ENCODE measurements around the gene SERPINC1. TPM values are rescaled to one million over a fixed set of nuclear protein-coding genes. Genes with fewer than 3 reads are reported as not detected.
A peak's percentile ranks its signal among the peaks of the same experiment; 100 is the strongest.

Gene SERPINC1
- total and polyA plus RNA-seq, 10 of the 15 experiments (the other 5 are each of a cell fraction or from before 2014, with no cell fraction given) = 0.11 to 0.44 TPM; not detected in 8

- H3K27me3 ChIP-seq (replicated peaks in 1 of 2; ENCODE audit: control insufficient read depth in 2 of 2, insufficient read depth in 2 of 2, low read length in 1 of 2) = no peaks in the 10 kb centered on the region
- H3K9ac ChIP-seq (ENCODE audit: control insufficient read depth, insufficient read depth, low read length) = peak overlapping the region; percentile 7; the same call in 1 of the 2 replicates
- SMC1A ChIA-PET (ENCODE audit: uncharacterized antibody, unreplicated experiment) = interaction anchor here (1.0 to 1.7 kb wide), 6 partner anchors 10 to 155 kb away, joined by 3 to 6 read pairs (median 5); no protein-coding TSS in a partner anchor
- in situ Hi-C loops (cut with MboI) (no loop called here), intact Hi-C loops (cut with micrococcal nuclease; ENCODE audit: unreplicated experiment) (loop anchor here (10.0 kb wide), 2 partner anchors 141 to 351 kb away; no protein-coding TSS in a partner anchor)
- peak overlapping the region; percentile 81 for H3K4me3 ChIP-seq
- POLR2A ChIA-PET = interaction anchor here (0.5 to 1.7 kb wide), 6 partner anchors 12 to 63 kb away, joined by 3 to 7 read pairs (median 4); partner anchors contain the start of gene DARS2
- H3K27ac ChIP-seq (ENCODE audit: control insufficient read depth, insufficient read depth) = peak overlapping the region; percentile 25; the same call in 1 of the 2 replicates
- CTCF ChIA-PET = interaction anchor here (1.2 to 3.9 kb wide), 5 partner anchors 38 to 433 kb away, joined by 3 to 15 read pairs (median 4); partner anchors contain the start of genes CENPL and DARS2
- H3K9me3 ChIP-seq (replicated peaks; ENCODE audit: control insufficient read depth, insufficient read depth, low read length) = no peaks in the 10 kb centered on the region
- peak overlapping the region; percentile 34; the same call in 1 of the 2 replicates for H3K4me2 ChIP-seq (ENCODE audit: control insufficient read depth, insufficient read depth)
- peaks cover 4 to 31% of the 10 kb centered on the region in 2 experiments for H3K36me3 ChIP-seq (ENCODE audit: control insufficient read depth in 2 of 2, insufficient read depth in 2 of 2, low read length in 1 of 2)
- no peak for ATAC-seq
- peaks cover 38% of the 10 kb centered on the region for H3K79me2 ChIP-seq (ENCODE audit: control insufficient read depth, insufficient read depth, low read length)
- H4K20me1 ChIP-seq (ENCODE audit: control insufficient read depth, insufficient read depth) = no peaks in the 10 kb centered on the region
- no peak for DNase-seq (ENCODE audit: low read depth, low spot score)
- BruUV-seq (replicated peaks) = no TSS peak
- peaks cover 4% of the 10 kb centered on the region; the same call in 1 of the 2 replicates for H3K4me1 ChIP-seq (ENCODE audit: control insufficient read depth, insufficient read depth, low read length)
- RAD21 ChIA-PET (ENCODE audit: unreplicated experiment) = interaction anchor here (1.2 kb wide), 1 partner anchor 354 kb away, joined by 3 read pairs; no protein-coding TSS in a partner anchor
- FAIRE-seq = no peak
- no peak overlapping the region for H2AFZ ChIP-seq (ENCODE audit: control insufficient read depth, low read depth, low read length)
- TF ChIP-seq, protein P1, sequence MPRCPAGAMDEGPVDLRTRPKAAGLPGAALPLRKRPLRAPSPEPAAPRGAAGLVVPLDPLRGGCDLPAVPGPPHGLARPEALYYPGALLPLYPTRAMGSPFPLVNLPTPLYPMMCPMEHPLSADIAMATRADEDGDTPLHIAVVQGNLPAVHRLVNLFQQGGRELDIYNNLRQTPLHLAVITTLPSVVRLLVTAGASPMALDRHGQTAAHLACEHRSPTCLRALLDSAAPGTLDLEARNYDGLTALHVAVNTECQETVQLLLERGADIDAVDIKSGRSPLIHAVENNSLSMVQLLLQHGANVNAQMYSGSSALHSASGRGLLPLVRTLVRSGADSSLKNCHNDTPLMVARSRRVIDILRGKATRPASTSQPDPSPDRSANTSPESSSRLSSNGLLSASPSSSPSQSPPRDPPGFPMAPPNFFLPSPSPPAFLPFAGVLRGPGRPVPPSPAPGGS (IDR thresholded peaks at IDR 0.05; ENCODE audit: borderline replicate concordance, insufficient read depth, low read depth, low read length, poor library complexity, severe bottlenecking) = peak; percentile 39
- TF ChIP-seq IKZF2 (IDR thresholded peaks at IDR 0.05) = 0 out of 4 replicates have a peak, but pooled peaks of 1 of the 2 experiments have one; percentile 15
- TF ChIP-seq ZSCAN29 (IDR thresholded peaks at IDR 0.05) = no peak
- no peak for TF ChIP-seq NKRF (conservative IDR thresholded peaks at IDR 0.05)
- TF ChIP-seq CEBPB (IDR thresholded peaks at IDR 0.05; ENCODE audit: borderline replicate concordance in 1 of 2, low read depth in 2 of 2, low read length in 2 of 2) = no peak
- TF ChIP-seq CBFB (IDR thresholded peaks at IDR 0.05; ENCODE audit: low read depth) = no peak
- no peak for TF ChIP-seq CBX3 (IDR thresholded peaks at IDR 0.05; ENCODE audit: borderline replicate concordance, low read depth)
- TF ChIP-seq POLR2A (IDR thresholded peaks at IDR 0.05; ENCODE audit: low read depth, low read length) = peak; percentile 30; the same call in 1 of the 2 replicates
- TF ChIP-seq ZNF622 (IDR thresholded peaks at IDR 0.05) = no peak
- TF ChIP-seq POU2F2 (IDR thresholded peaks at IDR 0.05; ENCODE audit: borderline replicate concordance, low read depth, low read length) = no peak
- TF ChIP-seq POLR2AphosphoS2 (IDR thresholded peaks at IDR 0.05; ENCODE audit: low read depth, low read length) = 0 out of 2 replicates have a peak, but pooled peaks have one; percentile 57
- TF ChIP-seq PML (IDR thresholded peaks at IDR 0.05; ENCODE audit: low read length) = no peak; the same call in 1 of the 2 replicates
- TF ChIP-seq ATF7 (IDR thresholded peaks at IDR 0.05; ENCODE audit: low read depth) = no peak
- TF ChIP-seq MTA2 (IDR thresholded peaks at IDR 0.05; ENCODE audit: low read depth) = no peak
- TF ChIP-seq MTA3 (IDR thresholded peaks at IDR 0.05; ENCODE audit: borderline replicate concordance, low read length) = 0 out of 2 replicates have a peak, but pooled peaks have one; percentile 27
Observed at GRCh38 chr1:173863224-173864161, 53.6 kb downstream of the SERPINC1 start.

Measured in GM12878 (cell line).